ENCODE measurements around the gene TAF10.

The TAF10 gene

DNA sequence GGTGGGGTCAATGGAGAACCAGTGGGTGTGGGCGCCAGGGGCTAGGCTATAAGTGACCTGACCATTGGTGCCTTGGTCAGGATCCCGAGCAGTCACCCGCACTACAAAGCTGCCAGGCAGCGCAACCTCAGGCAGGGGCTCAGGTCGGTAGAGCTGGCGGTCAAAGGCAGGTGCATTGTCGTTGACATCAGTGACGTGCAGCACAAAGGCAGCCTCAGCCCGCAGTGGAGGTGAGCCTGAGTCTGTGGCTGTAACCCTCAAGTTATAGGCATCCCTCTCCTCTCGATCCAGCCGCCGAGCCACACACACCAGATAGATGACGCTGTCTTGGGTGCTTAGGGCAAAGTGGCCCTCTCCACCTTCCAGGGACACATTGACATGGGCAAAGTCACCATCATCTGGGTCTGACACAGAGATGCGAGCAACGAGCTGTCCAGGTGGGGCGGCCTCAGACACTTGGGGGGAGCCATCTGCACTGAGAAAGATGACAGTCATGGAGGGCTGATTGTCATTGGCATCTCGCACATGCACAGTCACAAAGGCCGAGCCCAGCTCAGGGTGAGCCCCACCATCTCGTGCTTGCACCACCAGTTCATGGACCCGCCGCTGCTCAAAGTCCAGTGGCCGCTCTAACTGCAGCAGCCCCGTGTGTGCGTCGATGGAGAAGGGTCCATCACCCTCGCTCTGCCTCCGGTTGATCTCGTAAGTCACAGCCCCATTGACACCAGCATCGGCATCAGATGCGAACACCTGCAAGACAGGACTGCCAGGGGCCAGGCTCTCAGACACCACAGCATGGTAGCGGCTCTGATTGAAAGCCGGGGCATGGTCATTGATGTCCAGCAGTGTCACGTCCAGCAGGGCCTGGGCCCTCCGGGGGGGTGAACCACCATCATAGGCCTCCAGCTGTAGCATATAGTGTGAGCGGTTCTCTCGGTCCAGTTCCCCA is 28.3 kb upstream of the TAF10 start:
- no peak for DNase-seq (ENCODE audit: low read depth)

DNA sequence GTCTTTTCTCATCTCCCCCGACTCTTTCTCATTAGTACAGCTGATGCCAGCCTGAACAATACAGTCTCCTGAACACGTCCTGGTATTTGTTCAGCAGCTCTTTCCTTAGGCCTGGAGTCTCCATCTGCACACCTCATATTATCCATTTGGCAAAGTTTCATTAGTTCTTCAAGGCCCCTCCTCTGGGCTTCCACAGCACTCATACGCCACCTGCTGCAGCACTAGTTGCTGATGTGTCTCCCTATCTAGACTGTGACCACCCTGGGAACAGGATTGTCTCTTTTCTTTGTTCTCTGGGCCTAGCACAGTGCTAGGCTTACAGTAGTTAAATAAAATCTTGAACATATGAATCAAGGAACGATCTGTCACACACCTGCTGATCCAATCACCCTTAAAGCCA is 26.4 kb upstream of the TAF10 start:
- no peak for DNase-seq (ENCODE audit: low read depth)

DNA sequence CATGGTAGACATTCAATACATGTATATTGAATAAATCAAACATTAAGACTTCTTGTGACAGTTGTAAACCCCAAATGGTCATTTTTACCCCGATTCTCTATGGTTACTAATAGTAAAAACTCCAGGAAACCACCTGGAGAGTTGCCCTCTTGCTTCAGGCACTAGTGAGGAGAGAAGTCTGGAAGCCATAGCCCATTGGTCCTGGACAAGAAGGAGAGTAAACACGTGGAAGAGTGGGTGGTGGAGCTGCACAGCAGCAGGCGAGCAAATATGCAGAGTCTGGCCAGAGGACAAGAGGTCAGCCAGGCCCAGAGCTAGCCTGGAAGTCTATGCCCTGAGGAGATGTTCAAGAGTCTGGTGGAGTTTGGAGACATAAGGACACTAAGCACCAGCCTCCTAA is 25.9 kb upstream of the TAF10 start:
- no peak for DNase-seq (ENCODE audit: low read depth)

DNA sequence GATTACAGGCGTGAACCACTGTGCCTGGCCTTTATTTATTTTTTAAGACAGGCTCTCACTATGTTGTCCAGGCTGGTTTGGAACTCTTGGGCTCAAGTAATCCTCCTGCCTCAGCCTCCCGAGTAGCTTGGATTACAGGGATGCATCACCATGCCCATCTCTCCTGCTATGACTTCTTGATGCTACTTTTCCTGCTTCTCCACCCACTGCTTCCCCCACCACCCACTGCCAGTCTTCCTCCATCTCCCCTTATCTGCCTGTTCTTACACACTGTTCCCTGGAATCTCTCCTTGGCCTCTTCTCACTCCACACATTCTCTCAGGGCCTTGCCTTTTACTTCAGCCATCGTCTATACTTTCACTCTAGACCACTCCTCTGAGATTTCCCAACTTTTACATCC is 24.5 kb upstream of the TAF10 start:
- DNase-seq (ENCODE audit: low read depth): no peak

DNA sequence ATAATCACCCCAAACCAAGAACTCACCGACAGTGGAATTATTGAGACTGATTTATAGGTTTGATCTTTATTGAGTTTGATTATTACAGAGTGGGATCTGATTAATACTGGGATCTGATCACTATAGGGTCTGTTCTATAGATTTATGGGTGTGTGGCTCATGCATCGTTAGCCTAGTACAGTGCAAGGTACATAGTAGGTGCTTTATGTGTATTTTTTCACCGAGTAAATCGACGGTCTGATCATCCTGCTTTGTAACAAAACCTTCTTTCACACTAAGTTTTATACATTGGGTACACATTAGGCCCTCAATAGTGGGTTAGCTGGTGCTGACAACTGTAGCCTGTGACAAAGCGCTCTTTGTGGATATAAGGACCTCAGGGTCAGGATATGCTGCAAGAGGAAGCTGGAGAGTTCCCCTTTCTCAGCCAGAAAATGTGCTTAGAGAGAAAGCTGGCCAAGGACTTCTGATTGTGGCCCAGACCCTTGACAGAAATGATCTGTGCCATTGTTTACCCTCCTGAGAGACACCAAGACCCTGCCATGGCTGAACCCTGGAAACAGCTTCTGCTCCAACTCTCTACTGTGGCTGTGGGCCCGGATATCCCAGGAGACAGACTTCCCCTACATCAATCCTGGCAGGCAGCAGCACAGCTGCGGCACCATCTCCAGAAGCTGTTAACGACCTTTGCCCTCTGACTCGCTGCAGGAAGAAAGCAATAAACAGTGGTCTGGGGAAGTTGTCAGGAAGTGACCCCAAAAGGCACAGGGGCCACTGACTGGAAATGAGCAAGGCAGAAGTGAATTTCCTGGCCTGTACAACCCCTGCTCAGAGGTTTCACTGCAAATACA is 23.3 kb upstream of the TAF10 start:
- DNase-seq (ENCODE audit: low read depth): no peak

DNA sequence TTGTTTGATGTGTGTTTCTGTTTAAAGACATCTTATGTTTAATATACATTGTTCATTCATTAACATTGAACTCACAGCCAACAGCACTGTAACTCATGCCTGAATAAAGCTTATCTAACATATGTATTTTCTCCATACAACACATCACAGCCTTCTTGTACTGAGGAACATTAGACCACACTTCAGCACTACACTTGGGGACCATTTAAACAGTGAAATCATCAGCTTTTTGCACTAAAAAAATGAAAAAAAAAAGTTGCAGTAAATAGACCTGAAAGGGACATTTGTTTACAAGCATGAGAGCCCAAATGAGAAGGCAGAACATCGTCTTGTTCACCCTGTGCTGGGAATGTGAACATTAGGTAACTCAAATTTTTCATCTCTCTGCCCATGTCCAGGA is 22.5 kb upstream of the TAF10 start:
- DNase-seq (ENCODE audit: low read depth): no peak

DNA sequence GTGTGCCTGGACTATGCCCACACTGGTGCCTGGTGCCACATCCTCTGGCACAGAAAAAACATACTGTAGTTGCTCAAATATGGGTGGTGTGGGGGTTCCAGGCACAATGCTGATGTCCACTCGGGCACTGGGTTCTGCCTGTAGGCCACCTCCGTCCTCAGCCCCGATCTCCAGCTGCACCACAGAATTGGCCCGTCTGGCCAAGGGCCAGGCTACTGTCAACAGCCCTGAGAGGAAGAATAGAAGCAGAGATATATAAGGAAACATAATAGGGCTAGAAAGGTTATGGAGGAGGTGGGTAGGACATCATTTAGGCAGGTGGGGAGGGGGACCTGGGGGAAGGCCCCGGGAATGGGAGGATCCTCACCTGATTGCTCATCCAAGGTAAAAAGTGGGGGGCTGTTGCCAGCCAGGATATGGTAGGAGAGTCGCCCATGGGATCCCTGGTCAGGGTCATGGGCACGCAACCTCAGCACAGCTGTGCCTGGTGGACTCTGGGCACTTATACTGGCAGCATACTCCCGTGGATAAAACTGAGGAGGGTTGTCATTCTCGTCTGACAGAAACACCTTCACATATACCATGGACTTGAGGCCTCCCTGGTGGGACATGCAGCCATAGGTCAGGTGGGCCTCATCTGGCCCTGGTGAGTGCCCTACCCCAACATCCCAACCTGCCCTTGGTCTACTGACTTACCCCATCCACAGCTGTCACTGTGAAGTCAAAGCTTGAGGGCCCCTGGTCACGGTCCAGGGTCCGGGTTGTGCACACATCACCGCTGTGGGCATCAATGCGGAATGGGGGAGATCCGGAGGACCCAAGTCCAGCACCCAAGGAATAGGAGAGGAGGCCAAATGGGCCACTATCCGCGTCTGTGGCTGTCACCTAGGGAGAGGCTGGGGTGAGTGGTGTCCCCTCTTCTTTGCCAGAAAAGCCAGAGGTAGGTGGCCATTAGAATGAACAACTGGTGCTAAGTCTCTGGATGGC is 21.7 kb upstream of the TAF10 start:
- DNase-seq (ENCODE audit: low read depth): no peak

DNA sequence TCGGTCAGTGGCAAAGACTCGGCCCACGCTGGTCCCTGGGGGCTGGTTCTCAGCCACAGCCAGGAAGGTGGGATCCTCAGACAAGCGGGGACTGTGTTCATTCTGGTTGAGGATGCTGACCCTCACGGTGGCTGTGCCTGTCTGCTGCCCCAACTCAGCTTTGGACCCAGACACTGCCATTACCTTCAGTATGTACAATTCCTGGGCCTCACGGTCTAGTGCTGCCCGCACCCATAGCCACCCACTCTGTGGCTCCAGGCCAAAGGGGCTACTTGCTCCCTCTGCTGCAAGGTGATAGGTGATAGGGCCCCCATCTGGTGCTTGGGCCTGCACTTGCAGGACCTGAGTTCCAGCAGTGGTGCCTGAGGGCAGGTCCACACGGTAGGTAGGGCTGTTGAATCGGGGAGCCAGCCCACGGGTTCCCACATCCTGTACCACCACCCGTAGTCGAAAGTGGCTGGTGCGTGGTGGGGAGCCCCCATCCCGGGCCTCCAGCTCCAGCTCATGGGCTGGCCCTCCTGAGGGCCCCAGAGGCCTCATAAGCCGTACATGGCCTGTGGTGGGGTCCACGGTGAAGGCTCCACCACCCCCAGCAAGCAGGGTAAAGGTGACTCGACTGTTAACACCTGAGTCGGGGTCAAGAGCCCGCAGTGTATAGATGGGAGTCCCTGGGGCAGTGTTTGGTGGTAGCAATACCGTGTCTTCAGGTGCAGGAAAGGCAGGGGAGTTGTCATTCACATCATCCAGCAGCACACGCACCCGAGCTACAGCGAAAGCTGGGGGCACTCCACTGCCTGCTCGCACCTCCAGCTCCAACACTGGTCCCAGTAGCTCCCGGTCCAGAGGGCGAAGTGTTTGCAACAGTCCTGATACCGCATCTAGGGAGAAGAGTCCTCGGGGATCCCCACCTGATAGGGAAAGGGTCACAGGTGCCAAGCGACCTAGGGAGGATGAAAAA is 20.4 kb upstream of the TAF10 start:
- DNase-seq (ENCODE audit: low read depth): no peak

DNA sequence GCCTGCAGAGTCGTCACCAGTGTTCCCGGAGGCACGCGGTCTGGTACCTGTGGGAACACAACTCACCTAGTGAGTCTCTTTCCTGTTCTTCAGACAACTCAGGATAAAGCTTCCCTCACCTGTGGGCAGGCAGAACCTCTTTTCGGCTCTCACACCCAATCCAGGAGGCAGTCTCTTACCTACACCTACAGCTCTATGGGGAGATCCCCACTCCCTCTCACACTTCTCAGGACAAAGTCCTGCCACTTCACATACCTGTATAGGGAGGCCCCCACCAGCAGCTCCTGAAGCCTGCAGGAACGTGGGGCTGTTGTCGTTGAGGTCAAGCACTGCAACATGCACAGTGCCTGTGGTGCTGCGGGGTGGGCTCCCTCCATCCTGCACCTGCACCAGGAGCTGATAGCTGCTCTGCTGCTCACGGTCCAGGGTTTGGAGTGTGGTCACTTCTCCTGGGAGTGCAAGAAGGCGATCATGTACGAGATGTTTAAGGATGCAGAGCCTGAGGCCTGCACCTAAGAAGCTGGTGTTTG is 19.4 kb upstream of the TAF10 start:
- DNase-seq (ENCODE audit: low read depth): no peak

DNA sequence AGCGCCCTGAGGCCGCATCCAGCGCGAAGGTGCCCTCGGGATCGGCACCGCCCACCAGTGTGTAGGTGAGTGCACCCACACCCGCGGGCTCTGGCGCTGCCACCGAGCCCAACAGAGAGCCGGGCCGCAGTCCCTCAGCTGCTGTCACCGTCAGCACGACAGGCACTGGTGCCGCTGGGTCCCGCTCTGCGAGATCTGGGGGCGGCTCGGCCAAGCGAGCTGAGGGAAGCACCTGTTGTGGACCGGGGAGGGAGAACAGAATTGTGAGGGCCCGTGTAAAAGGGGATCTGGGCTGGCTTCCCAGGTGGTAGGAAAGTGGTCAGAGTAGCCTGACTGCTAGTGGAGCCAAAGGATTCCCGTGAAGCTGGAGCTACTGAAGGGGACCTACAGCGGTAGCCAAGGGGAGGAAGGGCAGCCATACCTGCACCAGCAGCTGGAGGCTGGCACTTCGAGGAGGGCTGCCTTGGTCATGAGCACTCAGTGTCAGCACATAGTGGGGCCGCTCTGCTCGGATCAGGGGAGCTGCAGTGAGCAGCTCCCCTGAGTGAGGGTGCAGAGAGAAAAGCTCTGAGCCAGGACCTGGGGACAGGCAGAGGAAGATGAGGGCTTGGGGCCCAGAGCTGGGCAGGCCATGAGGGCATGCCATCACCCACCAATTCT is 18.7 kb upstream of the TAF10 start:
- no peak for DNase-seq (ENCODE audit: low read depth)

DNA sequence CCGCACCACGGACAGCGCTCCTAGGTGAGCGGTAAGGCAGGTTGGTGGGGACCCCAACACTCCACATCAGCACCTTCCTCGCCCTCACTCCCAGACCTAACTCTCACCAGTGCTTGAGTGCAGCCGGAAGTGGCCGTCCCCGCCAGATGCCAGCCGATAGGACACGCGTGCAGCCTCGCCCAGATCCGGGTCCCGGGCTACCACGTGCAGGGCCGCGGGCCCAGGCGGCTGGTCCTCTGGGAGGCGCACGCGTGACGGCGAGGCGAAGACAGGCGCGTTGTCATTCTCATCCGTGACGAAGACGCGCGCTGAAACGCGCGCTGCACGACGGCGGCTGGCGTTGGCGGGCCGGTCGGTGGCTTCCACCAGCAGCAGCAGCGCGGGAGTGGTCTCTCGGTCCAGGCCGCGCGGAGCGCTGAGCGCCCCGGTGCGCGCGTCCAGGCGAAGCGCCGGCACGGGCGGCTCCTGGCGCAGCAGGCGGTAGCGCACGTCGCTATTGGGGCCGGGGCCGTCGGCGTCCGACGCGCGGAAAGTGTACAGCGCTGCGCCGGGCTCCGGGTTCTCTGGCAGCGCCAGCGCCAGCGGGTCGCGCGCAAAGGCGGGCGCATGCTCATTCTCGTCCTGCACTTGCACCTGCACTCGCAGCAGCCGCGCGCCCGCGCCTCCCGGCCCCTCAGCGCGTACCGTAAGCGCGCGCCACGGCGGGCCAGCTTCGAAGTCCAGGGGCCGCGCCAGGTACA is 18.0 kb upstream of the TAF10 start:
- no peak for DNase-seq (ENCODE audit: low read depth)

DNA sequence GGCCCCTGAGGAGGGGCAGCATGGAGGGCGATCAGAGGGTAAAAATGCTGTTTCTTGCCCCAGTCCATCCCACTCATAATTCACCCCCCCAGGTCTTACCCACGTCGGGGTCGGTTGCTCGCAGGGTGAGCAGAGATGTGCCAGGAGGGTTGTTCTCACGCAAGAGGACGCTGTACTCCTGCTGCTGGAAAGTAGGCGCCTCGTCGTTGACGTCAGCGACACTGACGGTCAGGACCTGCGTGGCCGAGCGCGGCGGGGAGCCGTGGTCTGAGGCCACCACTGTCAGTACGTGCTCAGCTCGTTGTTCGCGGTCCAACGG is 17.5 kb upstream of the TAF10 start:
- no peak for DNase-seq (ENCODE audit: low read depth)

DNA sequence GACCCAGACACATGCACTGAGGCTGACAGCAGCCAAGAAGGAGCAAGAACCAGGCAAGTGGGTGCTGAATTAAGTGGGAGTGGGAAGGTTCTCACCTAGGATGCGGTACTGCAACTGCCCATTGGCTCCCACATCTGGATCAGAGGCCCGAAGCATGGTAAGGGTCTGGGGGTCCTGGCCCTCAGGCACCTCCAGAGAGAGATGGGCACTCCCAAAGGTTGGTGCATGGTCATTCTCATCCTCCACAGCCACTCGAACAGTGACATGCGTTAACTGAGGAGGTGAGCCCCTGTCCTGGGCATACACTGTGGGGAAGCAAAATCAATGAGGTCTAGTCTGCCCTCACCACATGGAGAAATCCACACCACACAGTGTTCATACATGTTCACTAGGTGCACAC is 16.5 kb upstream of the TAF10 start:
- no peak for DNase-seq (ENCODE audit: low read depth)

DNA sequence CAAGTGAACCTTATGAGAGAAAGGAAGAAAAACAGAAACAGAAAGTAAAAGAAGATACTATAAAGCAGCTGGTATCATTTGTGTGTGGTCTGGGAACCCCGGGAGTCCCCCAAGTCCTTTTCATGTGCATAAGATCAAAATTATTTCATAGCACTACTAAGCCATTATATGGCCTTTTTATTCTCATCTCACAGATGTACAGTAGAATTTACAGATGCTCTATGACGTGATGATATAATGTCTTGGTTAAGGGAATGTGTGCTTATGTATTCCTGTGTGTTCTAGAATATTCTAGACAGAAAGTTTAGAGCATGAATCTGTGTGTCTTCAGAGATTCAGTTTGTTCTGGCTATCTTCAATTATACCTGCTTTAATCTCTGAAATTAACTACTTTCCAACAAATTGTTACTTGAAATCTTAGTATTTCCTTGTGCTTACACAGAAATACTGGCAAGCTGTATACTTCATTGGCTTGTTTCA is 15.8 kb upstream of the TAF10 start:
- no peak for DNase-seq (ENCODE audit: low read depth)

DNA sequence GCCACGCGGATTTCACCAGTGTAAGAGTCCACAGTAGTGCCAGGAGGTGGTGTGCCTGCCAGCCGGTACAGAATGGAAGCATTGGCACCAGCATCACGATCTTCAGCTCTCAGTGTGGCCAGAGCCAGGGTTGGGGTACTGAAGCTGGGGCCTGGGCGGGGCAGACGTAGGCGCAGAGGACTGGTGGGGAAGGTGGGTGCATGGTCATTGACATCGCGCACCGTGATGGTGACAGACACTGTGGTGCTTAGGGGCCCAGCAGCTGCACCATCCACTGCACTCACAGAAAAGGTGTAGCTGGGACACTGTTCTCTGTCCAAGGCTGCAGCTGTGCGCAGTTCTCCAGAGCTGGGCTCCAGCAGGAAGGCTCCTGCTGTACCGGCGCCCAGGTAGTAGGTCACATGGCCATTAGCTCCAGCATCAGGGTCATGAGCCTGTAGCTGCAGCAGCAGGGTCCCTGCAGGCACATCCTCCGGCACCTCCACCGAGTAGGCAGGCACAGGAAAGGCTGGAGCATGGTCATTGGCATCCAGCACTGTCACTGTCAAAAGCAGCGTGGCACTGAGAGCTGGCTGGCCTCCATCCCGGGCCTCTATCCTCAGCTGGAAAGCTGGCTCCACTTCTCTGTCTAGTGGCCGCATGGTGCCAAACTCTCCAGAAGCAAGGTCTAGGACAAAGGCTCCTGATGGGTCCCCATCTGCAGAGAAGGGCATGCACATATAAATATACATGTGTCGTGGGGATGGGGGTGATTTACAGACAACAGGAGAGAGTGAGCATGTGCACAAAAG is 15.2 kb upstream of the TAF10 start:
- DNase-seq (ENCODE audit: low read depth): no peak

DNA sequence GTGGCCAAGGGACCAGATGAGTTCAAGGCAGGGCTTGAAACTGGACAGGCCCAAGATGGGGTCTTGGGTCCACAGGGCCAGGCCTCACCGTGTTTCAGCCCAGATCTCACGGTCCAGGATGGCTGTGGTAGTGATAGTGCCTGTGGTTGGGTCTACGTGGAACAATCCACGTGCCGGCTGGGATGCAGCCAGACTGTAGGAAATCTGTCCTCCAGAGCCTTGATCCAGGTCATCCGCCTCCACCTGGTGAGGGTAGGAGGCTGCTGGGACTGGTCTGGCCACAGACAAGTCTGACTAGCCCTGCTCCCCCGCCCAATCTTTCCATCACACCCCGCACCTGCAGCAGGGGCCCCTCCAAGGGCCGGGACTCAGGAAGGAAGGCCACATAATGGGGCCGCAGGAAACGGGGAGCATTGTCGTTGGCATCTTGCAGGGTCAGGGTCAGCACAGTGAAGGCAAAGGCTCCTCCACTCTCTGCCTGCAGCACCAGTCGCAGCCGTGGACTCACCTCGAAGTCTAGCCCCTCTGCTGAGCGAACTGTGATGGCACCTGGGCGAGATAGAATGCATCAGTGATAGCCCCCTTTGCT is 13.9 kb upstream of the TAF10 start:
- no peak for DNase-seq (ENCODE audit: low read depth)

DNA sequence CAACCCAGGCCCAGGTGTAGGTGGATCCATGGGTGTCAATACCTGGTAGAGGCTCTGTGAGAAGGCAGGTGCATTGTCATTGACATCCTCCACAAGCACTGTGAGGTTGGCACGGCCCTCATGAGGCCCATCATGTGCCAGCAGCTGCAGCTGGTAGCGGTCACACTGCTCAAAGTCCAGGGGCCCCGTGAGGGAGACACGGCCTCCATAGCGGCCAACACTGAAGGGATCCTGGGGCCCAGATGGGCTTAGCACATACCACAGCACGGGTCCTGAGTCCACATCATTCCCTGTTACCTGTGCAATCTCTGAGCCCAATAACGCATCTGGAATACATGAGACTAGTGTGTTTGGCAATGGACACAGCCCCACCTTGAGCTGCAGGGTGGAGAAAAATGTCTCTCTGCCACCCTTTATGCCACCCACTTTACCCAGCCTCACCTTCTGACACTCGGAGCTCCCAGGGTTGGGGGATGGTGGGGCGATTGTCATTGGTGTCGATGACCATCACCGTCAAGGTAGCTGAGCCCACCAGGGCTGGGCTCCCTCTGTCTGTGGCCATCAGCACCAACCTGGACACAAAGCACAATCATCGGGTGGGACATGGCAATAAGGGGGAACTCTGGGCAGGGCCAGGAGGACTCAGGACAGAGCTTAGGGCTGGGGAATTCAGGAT is 13.3 kb upstream of the TAF10 start:
- DNase-seq (ENCODE audit: low read depth): no peak
